Caco-2 (cell line): Measurements from ENCODE around the gene CDK19. TPM values are rescaled to one million over a fixed set of nuclear protein-coding genes. Genes with fewer than 3 reads are reported as not detected.
"Not testable (repeated sequence)": the region's sequence is repeated elsewhere in the genome, so short reads cannot be mapped to it uniquely, and the experiment has no call there.

Source experiments
- BruUV-seq: library from RNA; stranded (reverse); fragments of 400-500 nt; replicated peaks from 2 replicates; lab custom pipeline; 2021; lab: Mats Ljungman, UMichigan
- CTCF ChIA-PET: fragments of 300-600 bp; sonication (Branson Sonifier 250); formaldehyde crosslinking; loops from one replicate; lab custom pipeline; 2022; ENCODE audit warnings: antibody characterized with exemption; lab: Charles Lee
- POLR2A ChIA-PET: fragments of 300-600 bp; sonication (Branson Sonifier 250); formaldehyde crosslinking; loops from one replicate; lab custom pipeline; 2022; ENCODE audit warnings: antibody characterized with exemption; lab: Charles Lee
- DNase-seq, 2 experiments: peaks; one replicate each; pipeline versions ENCODE4 v3.0.0 to v3.0.0-alpha.2; 2020 to 2022
- H3K27me3 ChIP-seq: replicated peaks from 2 replicates; pipeline ENCODE4 v1.6.0; 2011; ENCODE audit warnings: low read length; ENCODE audit not compliant: control insufficient read depth, insufficient read depth
- H3K36me3 ChIP-seq: 2 replicates; pipeline ENCODE4 v1.5.1; 2011; ENCODE audit warnings: low read length; ENCODE audit not compliant: control insufficient read depth, insufficient read depth
- H3K4me1 ChIP-seq: fragments of 250-450 bp; sonication (Bioruptor Pico); 2 replicates; pipeline ENCODE4 v1.5.1; 2020; ENCODE audit warnings: mild to moderate bottlenecking
- H3K4me3 ChIP-seq: 2 replicates; pipeline ENCODE4 v1.5.1; 2011; ENCODE audit warnings: low read depth, mild to moderate bottlenecking, control low read depth, low read length
- H3K9me3 ChIP-seq: fragments of 250-450 bp; sonication (Bioruptor Pico); 2 replicates; pipeline ENCODE4 v1.5.1; 2020; ENCODE audit warnings: mild to moderate bottlenecking, moderate library complexity
- H3K27ac Mint-ChIP-seq: one replicate; pipeline ENCODE4 v1.8.0; 2022; ENCODE audit warnings: mixed read lengths; ENCODE audit not compliant: unreplicated experiment
- H3K27me3 Mint-ChIP-seq: one replicate; pipeline ENCODE4 v1.8.0; 2022; ENCODE audit warnings: mixed read lengths; ENCODE audit not compliant: insufficient read depth, unreplicated experiment
- H3K36me3 Mint-ChIP-seq: one replicate; pipeline ENCODE4 v1.8.0; 2022; ENCODE audit warnings: mild to moderate bottlenecking, mixed read lengths; ENCODE audit not compliant: insufficient read depth, unreplicated experiment
- H3K4me1 Mint-ChIP-seq: one replicate; pipeline ENCODE4 v1.8.0; 2022; ENCODE audit warnings: low read depth, mixed read lengths; ENCODE audit not compliant: unreplicated experiment
- H3K4me3 Mint-ChIP-seq: one replicate; pipeline ENCODE4 v1.8.0; 2022; ENCODE audit warnings: mild to moderate bottlenecking, moderate library complexity, mixed read lengths; ENCODE audit not compliant: unreplicated experiment
- H3K9me3 Mint-ChIP-seq: one replicate; pipeline ENCODE4 v1.8.0; 2022; ENCODE audit warnings: mixed read lengths; ENCODE audit not compliant: unreplicated experiment
- intact Hi-C: fragments of 100-400 bp; cut with micrococcal nuclease; formaldehyde crosslinking; loops from one replicate; pipeline ENCODE4 v1.10.0; 2022; ENCODE audit not compliant: unreplicated experiment
- total RNA-seq: library from RNA; stranded (reverse); gene quantifications from 2 replicates; pipeline ENCODE4 v1.2.3, GENCODE V29; 2022
- TF ChIP-seq, protein P1 (sequence below), 2 experiments: fragments of 200-600 bp in 1 of 2; IDR thresholded peaks; 1 replicate in 1 of 2; 2 replicates in 1 of 2; pipeline versions ENCODE4 v1.5.1 to v1.8.0; 2011 to 2022; ENCODE audit warnings: antibody characterized with exemption in 1 of 2, control low read depth in 1 of 2, inconsistent platforms in 1 of 2, low read depth in 1 of 2, low read length in 1 of 2, mild to moderate bottlenecking in 1 of 2, moderate library complexity in 1 of 2; ENCODE audit not compliant: insufficient read depth in 1 of 2, severe bottlenecking in 1 of 2, unreplicated experiment in 1 of 2

The CDK19 gene
- total RNA-seq, 1 experiment from 2014 or later, result 24.6 TPM

DNA sequence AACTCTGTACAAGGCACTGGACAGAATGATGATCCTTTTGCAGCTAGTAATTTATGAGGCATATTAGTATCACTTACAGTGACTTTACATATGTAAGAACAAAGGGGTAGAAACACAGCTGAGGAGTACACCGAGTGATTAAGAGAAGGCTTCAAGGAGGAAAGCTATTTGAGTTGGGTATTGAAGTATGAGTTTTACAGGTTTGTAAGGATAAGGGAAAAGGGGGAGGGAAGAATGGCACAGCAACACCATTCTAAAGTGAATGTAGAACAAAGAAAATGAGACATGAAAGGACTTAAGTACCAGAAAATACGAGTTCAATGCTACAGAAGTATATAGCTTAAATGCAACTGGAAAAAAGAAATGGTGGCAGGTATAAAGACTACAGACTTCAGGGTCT is 5.5 kb downstream of the CDK19 start:
- Histone ChIP-seq H3K4me1 (0 out of 2 replicates have a peak, but pooled peaks cover 4% of the 10 kb centered on the region), H3K27me3 (no peaks in the 10 kb centered on the region), H3K9me3 (no peaks in the 10 kb centered on the region), H3K36me3 (no peaks in the 10 kb centered on the region), H3K4me3 (no peak overlapping the region)
- H3K27ac Mint-ChIP-seq, result no peak overlapping the region
- ChIA-PET POLR2A (interaction anchor here (0.8 kb wide), 1 partner anchor 64 kb away, joined by 3 read pairs; the partner anchor contains the start of gene AMD1), CTCF (no interaction called here)
- DNase-seq, result no peak
- H3K36me3 Mint-ChIP-seq, result peaks cover 2% of the 10 kb centered on the region
- no peaks in the 10 kb centered on the region for H3K27me3 Mint-ChIP-seq
- TF ChIP-seq, protein P1, sequence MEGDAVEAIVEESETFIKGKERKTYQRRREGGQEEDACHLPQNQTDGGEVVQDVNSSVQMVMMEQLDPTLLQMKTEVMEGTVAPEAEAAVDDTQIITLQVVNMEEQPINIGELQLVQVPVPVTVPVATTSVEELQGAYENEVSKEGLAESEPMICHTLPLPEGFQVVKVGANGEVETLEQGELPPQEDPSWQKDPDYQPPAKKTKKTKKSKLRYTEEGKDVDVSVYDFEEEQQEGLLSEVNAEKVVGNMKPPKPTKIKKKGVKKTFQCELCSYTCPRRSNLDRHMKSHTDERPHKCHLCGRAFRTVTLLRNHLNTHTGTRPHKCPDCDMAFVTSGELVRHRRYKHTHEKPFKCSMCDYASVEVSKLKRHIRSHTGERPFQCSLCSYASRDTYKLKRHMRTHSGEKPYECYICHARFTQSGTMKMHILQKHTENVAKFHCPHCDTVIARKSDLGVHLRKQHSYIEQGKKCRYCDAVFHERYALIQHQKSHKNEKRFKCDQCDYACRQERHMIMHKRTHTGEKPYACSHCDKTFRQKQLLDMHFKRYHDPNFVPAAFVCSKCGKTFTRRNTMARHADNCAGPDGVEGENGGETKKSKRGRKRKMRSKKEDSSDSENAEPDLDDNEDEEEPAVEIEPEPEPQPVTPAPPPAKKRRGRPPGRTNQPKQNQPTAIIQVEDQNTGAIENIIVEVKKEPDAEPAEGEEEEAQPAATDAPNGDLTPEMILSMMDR (IDR thresholded peaks at IDR 0.05; ENCODE audit: insufficient read depth in 1 of 2, low read depth in 1 of 2, low read length in 1 of 2, severe bottlenecking in 1 of 2, unreplicated experiment in 1 of 2), result no peak
- BruUV-seq, result no TSS peak
- no peak overlapping the region for H3K4me3 Mint-ChIP-seq
- peaks cover 10% of the 10 kb centered on the region for H3K9me3 Mint-ChIP-seq
- H3K4me1 Mint-ChIP-seq, result no peaks in the 10 kb centered on the region
- intact Hi-C loops, result no loop called here

DNA sequence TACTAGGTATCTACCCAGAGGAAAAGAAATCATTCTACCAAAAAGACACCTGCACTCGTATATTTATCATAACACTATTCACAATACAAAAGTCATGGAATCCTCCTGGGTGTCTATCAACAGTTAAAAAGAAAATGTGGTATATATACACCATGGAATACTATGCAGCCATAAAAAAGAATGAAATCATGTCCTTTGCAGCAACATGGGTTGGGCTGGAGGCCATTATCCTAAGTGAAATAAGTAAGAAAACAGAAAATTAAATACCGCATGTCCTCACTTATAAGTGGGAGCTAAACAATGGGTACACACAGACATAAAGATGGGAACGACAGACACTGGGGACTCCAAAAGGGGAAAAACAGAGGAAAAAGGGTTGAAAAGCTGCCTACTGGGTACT is 13.1 kb downstream of the CDK19 start:
- H3K9me3 ChIP-seq, H3K27me3 Mint-ChIP-seq, H3K4me1 ChIP-seq, intact Hi-C loops, BruUV-seq, POLR2A ChIA-PET, H3K9me3 Mint-ChIP-seq, CTCF ChIA-PET, H3K36me3 ChIP-seq, H3K27ac Mint-ChIP-seq, H3K36me3 Mint-ChIP-seq, DNase-seq, H3K4me3 Mint-ChIP-seq, H3K4me3 ChIP-seq, H3K4me1 Mint-ChIP-seq, H3K27me3 ChIP-seq: not testable (repeated sequence)

DNA sequence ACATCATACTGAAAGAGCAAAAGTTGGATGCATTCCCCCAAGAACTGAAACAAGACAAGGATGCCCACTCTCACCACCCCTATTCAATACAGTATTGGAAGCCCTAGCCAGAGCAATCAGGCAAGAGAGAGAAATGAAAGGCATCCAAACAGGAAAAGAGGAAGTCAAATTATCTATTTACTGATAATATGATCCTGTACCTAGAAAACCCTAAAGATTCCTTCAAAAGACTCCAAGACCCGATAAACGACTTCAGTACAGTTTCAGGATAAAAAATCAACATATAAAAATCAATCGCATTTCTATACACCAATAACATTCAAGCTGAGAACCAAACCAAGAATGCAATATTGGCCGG is 14.5 kb downstream of the CDK19 start:
- CTCF ChIA-PET, result no interaction called here
- no peaks in the 10 kb centered on the region for H3K36me3 Mint-ChIP-seq
- intact Hi-C loops, result no loop called here

More for the DNA sequence above, 14.5 kb downstream of the CDK19 start:
- TF ChIP-seq, protein P1 (IDR thresholded peaks at IDR 0.05; ENCODE audit: insufficient read depth in 1 of 2, low read depth in 1 of 2, low read length in 1 of 2, severe bottlenecking in 1 of 2, unreplicated experiment in 1 of 2), result no peak
- no peaks in the 10 kb centered on the region; the same call in 1 of the 2 replicates for H3K36me3 ChIP-seq
- H3K27ac Mint-ChIP-seq, result no peak overlapping the region
- H3K27me3 Mint-ChIP-seq, result no peaks in the 10 kb centered on the region
- no peaks in the 10 kb centered on the region for H3K4me1 Mint-ChIP-seq
- no peak for DNase-seq
- no peak overlapping the region for H3K4me3 ChIP-seq
- no peaks in the 10 kb centered on the region for H3K27me3 ChIP-seq
- H3K4me1 ChIP-seq, result no peaks in the 10 kb centered on the region
- H3K9me3 ChIP-seq, result no peaks in the 10 kb centered on the region
- POLR2A ChIA-PET, result no interaction called here
- no TSS peak for BruUV-seq
- H3K4me3 Mint-ChIP-seq, result no peak overlapping the region
- H3K9me3 Mint-ChIP-seq, result no peaks in the 10 kb centered on the region
